Esophagus squamous epithelium (tissue), 5 donors: Measurements from ENCODE around the gene YAE1. TPM values are rescaled to one million over a fixed set of nuclear protein-coding genes. Genes with fewer than 3 reads are reported as not detected.

Source experiments
- DNase-seq: peaks from one replicate; lab custom pipeline; 2025; lab: John Stamatoyannopoulos, UW
- H3K27ac ChIP-seq, 4 donors: fragments of 200-600 bp; sonication (generic); one replicate each; pipeline ENCODE4 v1.5.1; 2016 to 2019; ENCODE audit warnings: mild to moderate bottlenecking in 1 of 4
- H3K27me3 ChIP-seq, 4 donors: fragments of 200-600 bp; sonication (generic); 1 replicate in 3 of 4; 2 replicates in 1 of 4; pipeline versions ENCODE4 v1.5.1 to v1.6.0; 2017 to 2021; ENCODE audit warnings: antibody characterized with exemption in 1 of 4
- H3K36me3 ChIP-seq, 3 donors: fragments of 200-600 bp; sonication (generic); one replicate each; pipeline ENCODE4 v1.5.1; 2016 to 2019
- H3K4me1 ChIP-seq, 3 donors: fragments of 200-600 bp; sonication (generic); one replicate each; pipeline ENCODE4 v1.5.1; 2017 to 2019
- H3K4me3 ChIP-seq, 4 donors: fragments of 200-600 bp; sonication (generic); 1 replicate in 3 of 4; 2 replicates in 1 of 4; pipeline ENCODE4 v1.5.1; 2016 to 2019; ENCODE audit warnings: mild to moderate bottlenecking in 2 of 4, moderate library complexity in 1 of 4
- H3K9me3 ChIP-seq, 3 donors: fragments of 200-600 bp; sonication (generic); one replicate each; pipeline ENCODE4 v1.5.1; 2016 to 2019
- POLR2A ChIP-seq, 4 donors: fragments of 450-650 bp; IDR thresholded peaks; one replicate each; pipeline ENCODE4 v1.6.1; 2017; ENCODE audit warnings: antibody characterized with exemption in 4 of 4, mild to moderate bottlenecking in 4 of 4, moderate library complexity in 3 of 4
- WGBS, 2 donors: methylation state at CpG; one replicate each; pipeline ENCODE4 v1.1.5; 2018; 5-methylcytosine and 5-hydroxymethylcytosine counted together
- intact Hi-C: fragments of 100-400 bp; cut with DNase I; formaldehyde crosslinking; loops from one replicate; pipeline ENCODE4 v1.15.0; 2022
- total RNA-seq, 4 donors: library from RNA; depleted of rRNA; stranded (reverse); fragments of >200 nt; gene quantifications; one replicate each; pipeline ENCODE4 v1.1.0, GENCODE V29; 2016
- TF ChIP-seq, protein P1 (sequence below), 6 experiments: fragments of 450-650 bp in 4 of 6; fragments of 200-600 bp in 2 of 6; sonication (generic) in 2 of 6; IDR thresholded peaks; one replicate each; pipeline ENCODE4 v1.5.1; 2016 to 2019; ENCODE audit warnings: antibody characterized with exemption in 6 of 6, mild to moderate bottlenecking in 4 of 6, moderate library complexity in 4 of 6
- donor health status: DM: yes; HTN: yes; CAD: no.

Gene YAE1
- total RNA-seq, 4 donors from 2014 or later, result 3.6 to 23.1 (median 14.6) TPM

DNA sequence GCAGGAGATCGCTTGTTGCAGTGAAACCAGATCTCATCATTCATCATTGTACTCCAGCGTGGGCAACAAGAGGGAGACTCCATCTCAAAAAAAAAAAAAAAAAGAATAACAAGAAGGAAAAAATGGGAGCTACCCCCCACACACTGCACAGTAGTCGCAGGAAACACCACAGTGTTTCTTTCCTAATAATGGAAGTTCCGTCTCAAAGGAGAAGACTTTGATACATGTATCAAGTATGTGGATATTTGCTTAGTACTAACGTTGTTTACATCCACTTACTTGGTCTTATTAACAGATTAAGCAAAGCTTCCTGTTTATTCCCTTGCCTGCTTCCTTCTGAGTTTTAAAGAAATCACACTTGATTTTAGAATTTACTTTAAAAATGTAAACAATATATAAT, 22.2 kb downstream of the YAE1 start:
- 56 to 68% methylated on average over 4 to 5 of the region's 5 CpGs for WGBS, 2 donors
- no peaks in the 10 kb centered on the region for H3K9me3 ChIP-seq
- DNase-seq, result no peak
- H3K36me3 ChIP-seq, result no peaks in the 10 kb centered on the region
- intact Hi-C loops, result no loop called here
- TF ChIP-seq POLR2A (IDR thresholded peaks at IDR 0.05), result no peak
- TF ChIP-seq, protein P1, sequence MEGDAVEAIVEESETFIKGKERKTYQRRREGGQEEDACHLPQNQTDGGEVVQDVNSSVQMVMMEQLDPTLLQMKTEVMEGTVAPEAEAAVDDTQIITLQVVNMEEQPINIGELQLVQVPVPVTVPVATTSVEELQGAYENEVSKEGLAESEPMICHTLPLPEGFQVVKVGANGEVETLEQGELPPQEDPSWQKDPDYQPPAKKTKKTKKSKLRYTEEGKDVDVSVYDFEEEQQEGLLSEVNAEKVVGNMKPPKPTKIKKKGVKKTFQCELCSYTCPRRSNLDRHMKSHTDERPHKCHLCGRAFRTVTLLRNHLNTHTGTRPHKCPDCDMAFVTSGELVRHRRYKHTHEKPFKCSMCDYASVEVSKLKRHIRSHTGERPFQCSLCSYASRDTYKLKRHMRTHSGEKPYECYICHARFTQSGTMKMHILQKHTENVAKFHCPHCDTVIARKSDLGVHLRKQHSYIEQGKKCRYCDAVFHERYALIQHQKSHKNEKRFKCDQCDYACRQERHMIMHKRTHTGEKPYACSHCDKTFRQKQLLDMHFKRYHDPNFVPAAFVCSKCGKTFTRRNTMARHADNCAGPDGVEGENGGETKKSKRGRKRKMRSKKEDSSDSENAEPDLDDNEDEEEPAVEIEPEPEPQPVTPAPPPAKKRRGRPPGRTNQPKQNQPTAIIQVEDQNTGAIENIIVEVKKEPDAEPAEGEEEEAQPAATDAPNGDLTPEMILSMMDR (IDR thresholded peaks at IDR 0.05), result no peak
- no peak overlapping the region for H3K4me3 ChIP-seq
- H3K4me1 ChIP-seq, result peaks cover 0 to 21% (median 6%) of the 10 kb centered on the region in 3 donors
- no peak overlapping the region for H3K27ac ChIP-seq
- no peaks in the 10 kb centered on the region for H3K27me3 ChIP-seq

DNA sequence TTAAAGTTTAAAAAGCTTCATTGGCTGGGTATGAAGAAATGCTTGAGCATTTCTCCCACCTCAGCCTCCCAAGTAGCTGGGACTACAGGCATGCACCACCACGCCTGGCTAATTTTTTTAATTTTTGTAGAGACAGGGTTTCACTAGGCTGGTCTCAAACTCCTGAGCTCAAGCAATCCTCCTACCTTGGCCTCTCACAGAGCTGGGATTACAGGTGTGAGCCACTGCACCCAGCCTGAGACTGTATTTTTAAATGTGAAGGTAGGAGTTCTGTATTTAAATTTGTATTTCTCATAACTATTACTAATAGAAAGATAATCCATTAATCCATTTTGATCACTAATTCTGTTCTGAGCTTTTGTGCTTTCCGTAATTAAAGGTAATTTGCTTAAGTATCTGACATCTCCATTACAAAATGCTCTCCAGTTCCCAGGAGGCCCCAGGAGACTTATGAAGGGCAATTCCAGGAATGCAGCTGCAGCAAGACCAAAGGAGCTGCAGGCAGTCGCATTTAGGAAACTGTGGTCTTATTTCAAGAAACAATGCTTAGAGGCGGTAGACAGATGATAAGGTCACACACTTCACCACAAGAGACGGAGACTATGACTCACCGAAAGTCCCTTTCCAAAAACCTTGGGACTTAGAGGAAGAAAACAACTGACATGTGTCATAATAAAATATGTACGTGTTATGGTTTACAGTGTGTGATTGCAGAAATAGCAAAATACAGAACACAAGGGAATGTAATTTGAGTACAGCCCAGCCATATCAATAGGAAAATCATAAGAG, 23.3 kb downstream of the YAE1 start:
- intact Hi-C loops, result no loop called here
- H3K27ac ChIP-seq, result peak overlapping the region in 3 of 4 donors; percentile 9 to 52 (median 38)
- H3K4me1 ChIP-seq, result peaks cover 0 to 21% (median 6%) of the 10 kb centered on the region in 3 donors
- TF ChIP-seq POLR2A (IDR thresholded peaks at IDR 0.05), result no peak
- TF ChIP-seq, protein P1 (IDR thresholded peaks at IDR 0.05), result no peak
- no peak overlapping the region for H3K4me3 ChIP-seq
- no peaks in the 10 kb centered on the region for H3K9me3 ChIP-seq
- H3K36me3 ChIP-seq, result no peaks in the 10 kb centered on the region
- no peak for DNase-seq
- H3K27me3 ChIP-seq, result no peaks in the 10 kb centered on the region
- WGBS, 2 donors, result 27 to 41% methylated on average over 7 of the region's 7 CpGs

DNA sequence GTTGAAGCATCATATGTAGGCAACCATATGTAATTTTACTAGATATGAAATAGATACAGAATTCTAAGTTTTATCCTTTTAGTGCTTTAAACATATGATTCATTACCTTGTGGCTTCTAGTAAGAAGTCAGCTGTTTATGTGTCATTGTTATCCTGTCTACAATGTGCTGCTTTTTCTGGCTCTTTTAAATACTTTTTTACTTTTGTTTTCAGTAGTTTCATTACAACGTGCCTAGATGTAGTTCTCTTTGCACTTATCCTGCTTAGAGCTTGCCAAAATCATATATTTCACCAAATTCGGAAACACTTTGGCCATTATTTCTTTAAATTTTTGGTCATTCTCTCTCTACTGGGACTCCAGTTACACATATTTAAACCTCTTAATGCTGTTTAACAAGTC, 26.4 kb downstream of the YAE1 start:
- no peaks in the 10 kb centered on the region for H3K36me3 ChIP-seq
- H3K4me1 ChIP-seq, result peaks cover 0 to 21% (median 6%) of the 10 kb centered on the region in 3 donors
- no peaks in the 10 kb centered on the region for H3K27me3 ChIP-seq
- H3K4me3 ChIP-seq, result no peak overlapping the region
- 5 to 24% methylated on average over 2 of the region's 2 CpGs for WGBS, 2 donors
- no peak for DNase-seq
- TF ChIP-seq, protein P1 (IDR thresholded peaks at IDR 0.05), result no peak
- no peak for TF ChIP-seq POLR2A (IDR thresholded peaks at IDR 0.05)
- intact Hi-C loops, result no loop called here
- H3K27ac ChIP-seq, result no peak overlapping the region
- H3K9me3 ChIP-seq, result no peaks in the 10 kb centered on the region

DNA sequence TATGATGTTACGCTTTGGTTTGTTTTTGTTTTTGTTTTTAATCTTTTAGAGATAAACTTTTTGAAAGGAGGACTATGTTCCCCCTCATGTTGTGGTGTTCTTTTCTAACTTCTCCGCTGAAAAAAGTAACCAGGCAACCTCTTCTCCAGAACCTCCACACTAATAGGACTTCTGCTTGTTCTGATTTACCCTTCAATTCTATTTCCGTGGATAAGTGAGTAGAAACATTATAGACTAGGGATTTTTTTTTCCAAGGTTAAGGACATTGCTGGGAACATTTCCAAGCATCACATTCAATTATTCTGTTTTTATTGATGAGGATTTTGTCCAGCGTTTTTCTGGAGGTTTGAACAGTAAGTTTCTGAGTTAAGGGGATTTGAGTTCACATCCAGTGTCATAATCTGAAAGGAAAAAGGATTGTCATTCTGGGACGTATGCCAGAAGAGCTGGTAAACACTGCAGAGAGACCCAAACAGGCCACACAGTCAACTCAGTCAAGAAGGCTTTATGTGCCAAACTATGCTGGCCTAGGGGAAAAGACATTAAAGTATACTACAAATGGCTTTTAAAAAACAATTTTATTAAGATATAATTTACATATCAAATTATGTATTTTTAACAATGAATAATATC, 28.9 kb downstream of the YAE1 start:
- Histone ChIP-seq H3K27me3 (no peaks in the 10 kb centered on the region), H3K9me3 (no peaks in the 10 kb centered on the region), H3K4me3 (no peak overlapping the region), H3K4me1 (peaks cover 0 to 16% (median 0%) of the 10 kb centered on the region in 3 donors), H3K27ac (no peak overlapping the region), H3K36me3 (no peaks in the 10 kb centered on the region)
- no peak for DNase-seq
- TF ChIP-seq, protein P1 (IDR thresholded peaks at IDR 0.05), result no peak
- no peak for TF ChIP-seq POLR2A (IDR thresholded peaks at IDR 0.05)
- intact Hi-C loops, result no loop called here
- WGBS, 2 donors, result 53 to 59% methylated on average over 5 of the region's 5 CpGs

DNA sequence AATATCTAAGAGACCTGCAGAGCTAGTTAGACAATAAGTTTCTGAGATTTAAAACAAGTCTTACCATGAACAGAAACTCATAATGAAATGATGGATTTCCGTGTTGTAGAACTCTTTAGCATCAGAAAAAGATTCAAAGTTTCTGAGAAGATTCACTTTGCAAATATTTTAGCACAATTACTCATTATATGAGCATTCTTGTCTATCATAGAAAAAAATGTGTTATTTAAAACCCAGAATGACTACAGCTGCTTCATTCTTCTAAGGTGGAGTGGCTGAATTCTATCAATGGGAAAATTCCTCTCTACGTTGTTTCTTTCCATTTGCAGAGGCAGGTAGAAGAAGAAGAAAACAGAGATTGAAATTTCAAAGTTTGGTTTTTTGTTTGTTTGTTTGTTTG, 36.1 kb downstream of the YAE1 start:
- DNase-seq, result no peak
- intact Hi-C loops, result no loop called here
- no peaks in the 10 kb centered on the region for H3K36me3 ChIP-seq
- H3K4me1 ChIP-seq, result peaks cover 0 to 32% (median 0%) of the 10 kb centered on the region in 3 donors
- TF ChIP-seq, protein P1 (IDR thresholded peaks at IDR 0.05), result no peak
- TF ChIP-seq POLR2A (IDR thresholded peaks at IDR 0.05), result no peak
- no peak overlapping the region for H3K4me3 ChIP-seq
- no peaks in the 10 kb centered on the region for H3K9me3 ChIP-seq
- peak overlapping the region in 2 of 4 donors; percentile 28 to 56 for H3K27ac ChIP-seq
- H3K27me3 ChIP-seq, result no peaks in the 10 kb centered on the region
- 45 to 47% methylated on average over 2 of the region's 2 CpGs for WGBS, 2 donors
